Caco-2 (cell line): ENCODE results near the gene SCN8A. TPM values are rescaled to one million over a fixed set of nuclear protein-coding genes. Genes with fewer than 3 reads are reported as not detected.

ENCODE experiments used
- BruUV-seq: library from RNA; stranded (reverse); fragments of 400-500 nt; replicated peaks from 2 replicates; lab custom pipeline; 2021; lab: Mats Ljungman, UMichigan
- CTCF ChIA-PET: fragments of 300-600 bp; sonication (Branson Sonifier 250); formaldehyde crosslinking; loops from one replicate; lab custom pipeline; 2022; ENCODE audit warnings: antibody characterized with exemption; lab: Charles Lee
- POLR2A ChIA-PET: fragments of 300-600 bp; sonication (Branson Sonifier 250); formaldehyde crosslinking; loops from one replicate; lab custom pipeline; 2022; ENCODE audit warnings: antibody characterized with exemption; lab: Charles Lee
- DNase-seq, 2 experiments: peaks; one replicate each; pipeline versions ENCODE4 v3.0.0 to v3.0.0-alpha.2; 2020 to 2022
- H3K27me3 ChIP-seq: replicated peaks from 2 replicates; pipeline ENCODE4 v1.6.0; 2011; ENCODE audit warnings: low read length; ENCODE audit not compliant: control insufficient read depth, insufficient read depth
- H3K36me3 ChIP-seq: 2 replicates; pipeline ENCODE4 v1.5.1; 2011; ENCODE audit warnings: low read length; ENCODE audit not compliant: control insufficient read depth, insufficient read depth
- H3K4me1 ChIP-seq: fragments of 250-450 bp; sonication (Bioruptor Pico); 2 replicates; pipeline ENCODE4 v1.5.1; 2020; ENCODE audit warnings: mild to moderate bottlenecking
- H3K4me3 ChIP-seq: 2 replicates; pipeline ENCODE4 v1.5.1; 2011; ENCODE audit warnings: low read depth, mild to moderate bottlenecking, control low read depth, low read length
- H3K9me3 ChIP-seq: fragments of 250-450 bp; sonication (Bioruptor Pico); 2 replicates; pipeline ENCODE4 v1.5.1; 2020; ENCODE audit warnings: mild to moderate bottlenecking, moderate library complexity
- H3K27ac Mint-ChIP-seq: one replicate; pipeline ENCODE4 v1.8.0; 2022; ENCODE audit warnings: mixed read lengths; ENCODE audit not compliant: unreplicated experiment
- H3K27me3 Mint-ChIP-seq: one replicate; pipeline ENCODE4 v1.8.0; 2022; ENCODE audit warnings: mixed read lengths; ENCODE audit not compliant: insufficient read depth, unreplicated experiment
- H3K36me3 Mint-ChIP-seq: one replicate; pipeline ENCODE4 v1.8.0; 2022; ENCODE audit warnings: mild to moderate bottlenecking, mixed read lengths; ENCODE audit not compliant: insufficient read depth, unreplicated experiment
- H3K4me1 Mint-ChIP-seq: one replicate; pipeline ENCODE4 v1.8.0; 2022; ENCODE audit warnings: low read depth, mixed read lengths; ENCODE audit not compliant: unreplicated experiment
- H3K4me3 Mint-ChIP-seq: one replicate; pipeline ENCODE4 v1.8.0; 2022; ENCODE audit warnings: mild to moderate bottlenecking, moderate library complexity, mixed read lengths; ENCODE audit not compliant: unreplicated experiment
- H3K9me3 Mint-ChIP-seq: one replicate; pipeline ENCODE4 v1.8.0; 2022; ENCODE audit warnings: mixed read lengths; ENCODE audit not compliant: unreplicated experiment
- intact Hi-C: fragments of 100-400 bp; cut with micrococcal nuclease; formaldehyde crosslinking; loops from one replicate; pipeline ENCODE4 v1.10.0; 2022; ENCODE audit not compliant: unreplicated experiment
- total RNA-seq: library from RNA; stranded (reverse); gene quantifications from 2 replicates; pipeline ENCODE4 v1.2.3, GENCODE V29; 2022
- TF ChIP-seq, protein P1 (sequence below), 2 experiments: fragments of 200-600 bp in 1 of 2; IDR thresholded peaks; 1 replicate in 1 of 2; 2 replicates in 1 of 2; pipeline versions ENCODE4 v1.5.1 to v1.8.0; 2011 to 2022; ENCODE audit warnings: antibody characterized with exemption in 1 of 2, control low read depth in 1 of 2, inconsistent platforms in 1 of 2, low read depth in 1 of 2, low read length in 1 of 2, mild to moderate bottlenecking in 1 of 2, moderate library complexity in 1 of 2; ENCODE audit not compliant: insufficient read depth in 1 of 2, severe bottlenecking in 1 of 2, unreplicated experiment in 1 of 2

The SCN8A gene
- total RNA-seq, 1 experiment from 2014 or later: 16.5 TPM

DNA sequence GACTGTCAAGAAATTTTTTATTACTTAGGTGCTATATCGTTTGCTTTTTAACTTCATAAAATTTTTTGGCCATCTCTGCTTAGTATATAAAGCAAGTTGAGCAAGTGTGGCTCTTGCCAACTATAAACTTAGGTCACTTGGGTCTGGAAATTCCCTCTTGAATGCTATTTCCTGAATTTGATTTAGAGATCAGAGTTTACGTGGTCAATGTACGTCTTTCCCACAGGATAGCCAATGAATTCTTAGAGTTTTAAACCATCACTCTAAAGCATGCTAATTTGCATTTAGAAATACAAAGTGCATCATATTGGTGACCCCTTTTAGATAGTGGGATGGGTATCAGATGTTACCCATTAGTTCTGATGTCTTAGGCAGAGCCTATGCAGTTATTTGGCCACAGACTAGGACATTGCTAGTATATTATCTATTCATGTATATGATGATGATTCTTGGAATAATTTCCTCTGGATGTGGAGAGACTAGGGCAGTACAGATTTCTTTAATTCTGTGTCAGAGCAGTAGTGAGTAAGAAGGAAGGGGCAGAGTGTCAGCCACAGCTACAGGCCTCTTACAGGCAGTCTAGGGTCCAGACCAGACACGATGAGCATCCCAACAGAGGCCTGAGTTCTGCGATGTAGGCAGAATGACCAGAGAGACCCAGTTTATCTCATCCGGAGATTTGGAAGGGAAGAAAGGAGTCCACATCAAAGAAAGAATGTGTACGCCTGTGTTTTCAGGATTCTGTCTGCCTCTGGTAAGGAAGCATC, 30.3 kb downstream of the SCN8A start:
- Histone ChIP-seq H3K9me3 (no peaks in the 10 kb centered on the region; the same call in 1 of the 2 replicates), H3K4me3 (no peak overlapping the region), H3K36me3 (peaks cover 1% of the 10 kb centered on the region; the same call in 1 of the 2 replicates), H3K4me1 (peaks cover 7% of the 10 kb centered on the region), H3K27me3 (no peaks in the 10 kb centered on the region)
- ChIA-PET CTCF (interaction anchor here (0.5 kb wide), 1 partner anchor 209 kb away, joined by 3 read pairs; no protein-coding TSS in a partner anchor), POLR2A (no interaction called here)
- Mint-ChIP-seq H3K9me3 (peaks cover 10% of the 10 kb centered on the region), H3K4me1 (peaks cover 26% of the 10 kb centered on the region), H3K27ac (no peak overlapping the region), H3K27me3 (no peaks in the 10 kb centered on the region), H3K4me3 (no peak overlapping the region), H3K36me3 (no peaks in the 10 kb centered on the region)
- DNase-seq: no peak
- TF ChIP-seq, protein P1, sequence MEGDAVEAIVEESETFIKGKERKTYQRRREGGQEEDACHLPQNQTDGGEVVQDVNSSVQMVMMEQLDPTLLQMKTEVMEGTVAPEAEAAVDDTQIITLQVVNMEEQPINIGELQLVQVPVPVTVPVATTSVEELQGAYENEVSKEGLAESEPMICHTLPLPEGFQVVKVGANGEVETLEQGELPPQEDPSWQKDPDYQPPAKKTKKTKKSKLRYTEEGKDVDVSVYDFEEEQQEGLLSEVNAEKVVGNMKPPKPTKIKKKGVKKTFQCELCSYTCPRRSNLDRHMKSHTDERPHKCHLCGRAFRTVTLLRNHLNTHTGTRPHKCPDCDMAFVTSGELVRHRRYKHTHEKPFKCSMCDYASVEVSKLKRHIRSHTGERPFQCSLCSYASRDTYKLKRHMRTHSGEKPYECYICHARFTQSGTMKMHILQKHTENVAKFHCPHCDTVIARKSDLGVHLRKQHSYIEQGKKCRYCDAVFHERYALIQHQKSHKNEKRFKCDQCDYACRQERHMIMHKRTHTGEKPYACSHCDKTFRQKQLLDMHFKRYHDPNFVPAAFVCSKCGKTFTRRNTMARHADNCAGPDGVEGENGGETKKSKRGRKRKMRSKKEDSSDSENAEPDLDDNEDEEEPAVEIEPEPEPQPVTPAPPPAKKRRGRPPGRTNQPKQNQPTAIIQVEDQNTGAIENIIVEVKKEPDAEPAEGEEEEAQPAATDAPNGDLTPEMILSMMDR (IDR thresholded peaks at IDR 0.05; ENCODE audit: insufficient read depth in 1 of 2, low read depth in 1 of 2, low read length in 1 of 2, severe bottlenecking in 1 of 2, unreplicated experiment in 1 of 2): no peak
- intact Hi-C loops: no loop called here
- BruUV-seq: no TSS peak

DNA sequence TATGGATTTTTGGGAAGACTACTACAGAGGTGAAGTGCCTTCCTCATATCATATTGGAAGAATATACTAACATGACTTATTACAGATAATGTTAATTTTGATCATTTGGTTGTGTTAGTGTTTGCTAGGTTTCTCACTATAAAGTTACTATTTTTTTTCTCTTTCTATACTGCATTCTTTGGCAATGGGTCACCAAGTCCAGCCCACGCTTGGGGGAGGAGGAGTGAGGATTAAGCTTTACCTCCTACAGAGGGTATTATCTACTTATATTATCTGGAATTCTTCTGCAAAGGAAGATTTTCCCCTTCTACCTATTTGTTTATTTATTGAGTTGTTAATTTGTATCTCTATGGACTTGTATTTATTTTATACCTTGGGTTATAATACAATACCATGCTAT, 31.5 kb downstream of the SCN8A start:
- no peak for DNase-seq
- no peak overlapping the region for H3K4me3 ChIP-seq
- H3K36me3 ChIP-seq: peaks cover 1% of the 10 kb centered on the region; the same call in 1 of the 2 replicates
- no TSS peak for BruUV-seq
- no peak overlapping the region for H3K27ac Mint-ChIP-seq
- H3K36me3 Mint-ChIP-seq: no peaks in the 10 kb centered on the region
- H3K9me3 Mint-ChIP-seq: peaks cover under 1% of the 10 kb centered on the region
- peaks cover 7% of the 10 kb centered on the region for H3K4me1 ChIP-seq
- H3K27me3 ChIP-seq: no peaks in the 10 kb centered on the region
- no peak overlapping the region for H3K4me3 Mint-ChIP-seq
- TF ChIP-seq, protein P1 (IDR thresholded peaks at IDR 0.05; ENCODE audit: insufficient read depth in 1 of 2, low read depth in 1 of 2, low read length in 1 of 2, severe bottlenecking in 1 of 2, unreplicated experiment in 1 of 2): no peak
- ChIA-PET CTCF (no interaction called here), POLR2A (no interaction called here)
- intact Hi-C loops: no loop called here
- no peaks in the 10 kb centered on the region; the same call in 1 of the 2 replicates for H3K9me3 ChIP-seq
- H3K4me1 Mint-ChIP-seq: peaks cover 26% of the 10 kb centered on the region
- no peaks in the 10 kb centered on the region for H3K27me3 Mint-ChIP-seq

GRCh38 chr12:51625370-51625769, 34.3 kb downstream of the SCN8A start:
- Histone ChIP-seq H3K4me1 (peaks cover 7% of the 10 kb centered on the region), H3K9me3 (no peaks in the 10 kb centered on the region), H3K36me3 (peaks cover 1% of the 10 kb centered on the region; the same call in 1 of the 2 replicates), H3K4me3 (no peak overlapping the region), H3K27me3 (no peaks in the 10 kb centered on the region)
- CTCF ChIA-PET: no interaction called here
- intact Hi-C loops: loop anchor here (5.0 kb wide), 1 partner anchor 52 kb away; no protein-coding TSS in a partner anchor
- no TSS peak for BruUV-seq
- Mint-ChIP-seq H3K9me3 (no peaks in the 10 kb centered on the region), H3K27me3 (no peaks in the 10 kb centered on the region), H3K27ac (no peak overlapping the region), H3K4me3 (no peak overlapping the region), H3K36me3 (no peaks in the 10 kb centered on the region), H3K4me1 (peaks cover 26% of the 10 kb centered on the region)
- TF ChIP-seq, protein P1 (IDR thresholded peaks at IDR 0.05; ENCODE audit: insufficient read depth in 1 of 2, low read depth in 1 of 2, low read length in 1 of 2, severe bottlenecking in 1 of 2, unreplicated experiment in 1 of 2): no peak
- no peak for DNase-seq
- POLR2A ChIA-PET: no interaction called here
